ENCODE results near the gene LRRIQ3. TPM values are rescaled to one million over a fixed set of nuclear protein-coding genes. Genes with fewer than 3 reads are reported as not detected.
"Not testable (repeated sequence)": the region's sequence is repeated elsewhere in the genome, so short reads cannot be mapped to it uniquely, and the experiment has no call there.

LRRIQ3 gene, protein sequence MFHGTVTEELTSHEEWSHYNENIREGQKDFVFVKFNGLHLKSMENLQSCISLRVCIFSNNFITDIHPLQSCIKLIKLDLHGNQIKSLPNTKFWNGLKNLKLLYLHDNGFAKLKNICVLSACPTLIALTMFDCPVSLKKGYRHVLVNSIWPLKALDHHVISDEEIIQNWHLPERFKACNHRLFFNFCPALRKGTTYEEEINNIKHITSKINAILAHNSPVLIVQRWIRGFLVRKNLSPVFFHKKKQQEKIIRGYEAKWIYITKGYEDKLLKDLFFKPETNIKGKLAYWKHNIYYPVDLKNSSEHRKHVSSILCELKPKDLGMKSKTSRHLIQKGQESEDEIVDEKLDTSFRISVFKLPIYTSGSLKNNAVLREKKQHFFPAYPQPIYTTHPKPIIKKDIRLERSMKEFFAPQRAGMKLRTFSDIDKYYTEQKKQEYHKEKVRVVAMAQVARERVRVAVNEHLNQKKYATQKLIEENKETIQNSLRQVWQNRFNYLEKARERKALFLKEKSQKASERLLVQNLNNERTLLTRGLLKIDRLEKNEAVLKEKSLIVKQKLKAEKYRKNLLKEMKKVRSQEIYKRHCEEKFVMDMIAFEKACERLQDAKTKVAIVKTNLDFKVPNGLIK
- 1 to 10 TPM; 5.0 to 5.6 (median 5.1) TPM for polyA plus RNA-seq (ENCODE audit: insufficient read length in 4 of 4)

DNA sequence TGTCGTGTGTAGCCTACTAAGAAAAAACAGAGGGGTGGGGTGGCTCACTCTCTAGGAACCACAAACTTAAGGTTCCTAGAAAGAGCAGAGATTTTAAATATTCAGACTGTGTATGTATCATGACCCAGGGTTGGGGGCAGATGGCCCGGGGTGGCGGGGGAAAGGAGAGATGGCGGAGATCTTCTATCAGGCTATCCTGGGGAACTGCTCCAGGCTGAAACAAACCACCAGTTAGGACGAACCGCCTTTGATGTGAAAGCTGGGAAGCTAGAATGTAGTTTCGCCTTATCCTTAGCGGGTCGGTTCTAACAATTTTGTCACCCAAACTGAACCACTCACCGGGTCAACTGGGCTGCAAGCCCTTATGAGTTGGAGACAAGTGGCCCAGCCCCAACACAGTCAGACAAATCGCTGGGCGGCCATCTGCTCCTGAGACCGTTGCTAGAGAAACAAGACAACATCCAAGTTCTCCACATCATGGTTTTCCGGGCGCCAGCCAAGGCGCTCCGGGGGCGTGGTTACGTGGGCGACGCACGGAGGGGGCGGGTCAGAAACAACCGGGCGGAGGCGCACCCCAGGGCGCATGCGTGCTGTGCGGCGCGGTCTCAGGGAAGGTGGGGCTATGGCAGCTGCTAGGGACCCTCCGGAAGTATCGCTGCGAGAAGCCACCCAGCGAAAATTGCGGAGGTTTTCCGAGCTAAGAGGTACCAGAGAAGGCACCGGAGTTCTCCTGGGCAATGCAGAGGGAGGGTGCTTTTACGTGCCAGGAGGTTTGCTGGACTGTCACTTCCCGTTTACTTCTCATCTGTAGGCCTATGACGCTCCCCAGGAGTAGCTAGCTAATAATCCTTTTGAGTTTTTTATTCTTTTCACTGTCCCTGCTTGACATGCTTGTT, at the start of gene LRRIQ3, which contains the start of gene FPGT:
TSS of gene LRRIQ3 (minus strand) at position 520 of the 896 bp plus-strand sequence. CDS start 14,492 bp downstream, outside the sequence.
TSS of gene FPGT (plus strand) at position 586 of the 896 bp plus-strand sequence. CDS start at position 623, 37 bp downstream.
- peak; percentile 92 to 98 (median 92) for DNase-seq (ENCODE audit: low read depth in 4 of 4, low spot score in 3 of 4)

GRCh38 chr1:74246315-74246714, 48.3 kb upstream of the LRRIQ3 start:
- DNase-seq (ENCODE audit: low read depth in 4 of 4, low spot score in 3 of 4) = no peak

DNA sequence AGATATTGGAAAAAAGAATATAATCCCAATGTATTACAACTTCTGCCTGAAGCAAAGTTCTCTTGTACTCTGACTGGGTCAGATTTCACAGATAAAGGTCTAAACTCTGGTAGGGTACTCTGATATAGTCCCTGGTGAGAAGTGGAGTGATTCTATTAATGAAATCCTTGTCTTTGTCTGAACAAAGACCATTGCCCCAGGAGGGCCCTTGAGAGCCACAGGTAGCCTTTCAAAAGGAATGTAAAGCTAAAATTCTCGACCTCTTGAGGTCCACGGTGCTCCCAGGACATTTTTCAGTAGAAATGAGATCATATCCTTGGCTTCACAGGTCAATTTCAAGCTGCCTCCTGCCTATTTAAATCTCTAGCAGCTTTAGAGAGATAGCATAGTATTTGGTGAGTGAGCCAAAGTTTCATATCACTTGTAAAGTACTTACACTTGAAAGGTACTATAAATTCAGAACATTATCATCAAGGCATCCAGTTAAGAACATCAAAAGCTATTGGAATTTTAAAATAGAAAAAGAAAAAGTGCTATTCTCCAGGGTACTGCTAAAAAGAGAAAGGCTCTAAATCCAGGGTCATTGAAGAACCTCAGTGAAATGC, 47.3 kb upstream of the LRRIQ3 start:
- no peak for DNase-seq (ENCODE audit: low read depth in 4 of 4, low spot score in 3 of 4)

- DNase-seq (ENCODE audit: low read depth in 4 of 4, low spot score in 3 of 4) = no peak
Observed at GRCh38 chr1:74237787-74238186, 39.8 kb upstream of the LRRIQ3 start.

DNA sequence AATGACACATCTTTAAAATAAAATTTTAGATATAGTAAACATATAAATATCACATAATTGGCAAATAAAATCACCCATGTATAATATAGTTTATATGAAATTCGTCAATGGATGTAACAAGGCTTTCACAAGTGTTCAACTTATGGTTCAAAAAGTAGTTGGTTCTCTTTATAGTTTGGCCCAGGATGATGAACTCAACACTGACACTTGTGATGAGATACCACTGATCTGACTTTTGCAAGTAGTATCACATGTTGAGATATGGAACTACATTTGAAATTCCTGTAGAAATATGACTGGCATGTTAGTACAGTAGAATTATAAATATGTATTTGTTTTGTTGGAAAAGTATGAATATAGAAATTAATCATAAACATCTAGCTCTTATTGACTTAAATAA, 39.1 kb upstream of the LRRIQ3 start:
- DNase-seq (ENCODE audit: low read depth in 4 of 4, low spot score in 3 of 4) = no peak

- no peak for DNase-seq (ENCODE audit: low read depth in 4 of 4, low spot score in 3 of 4)
Observed at GRCh38 chr1:74236440-74236839, 38.5 kb upstream of the LRRIQ3 start.

- DNase-seq (ENCODE audit: low read depth in 4 of 4, low spot score in 3 of 4) = no peak
Observed at GRCh38 chr1:74235153-74235552, 37.2 kb upstream of the LRRIQ3 start, which contains the start of gene TNNI3K. TSS of gene TNNI3K (plus strand) at chr1:74235387. CDS start at chr1:74235452, 65 bp downstream.

- no peak for DNase-seq (ENCODE audit: low read depth in 4 of 4, low spot score in 3 of 4)
Observed at GRCh38 chr1:74223453-74223852, 25.5 kb upstream of the LRRIQ3 start.

DNA sequence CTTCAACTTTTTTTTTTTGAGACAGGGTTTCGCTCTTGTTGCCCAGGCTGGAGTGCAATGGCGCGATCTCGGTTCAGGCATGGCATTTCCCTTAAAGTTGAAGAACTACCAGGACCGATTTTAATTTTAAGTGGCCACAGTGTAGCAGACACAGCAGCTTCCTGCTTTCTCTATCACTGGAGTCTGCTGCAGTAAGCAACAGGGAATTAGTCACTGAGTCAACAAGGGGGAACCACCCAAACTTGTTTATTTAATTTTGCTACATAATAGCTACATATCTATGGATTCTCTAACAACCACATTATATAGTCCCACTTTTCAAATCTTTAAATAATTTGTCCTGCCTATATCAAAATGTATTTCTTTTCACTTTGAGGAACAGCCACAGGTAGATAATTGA, 24.7 kb upstream of the LRRIQ3 start:
- DNase-seq (ENCODE audit: low read depth in 4 of 4, low spot score in 3 of 4) = no peak

GRCh38 chr1:74215229-74215628, 17.3 kb upstream of the LRRIQ3 start:
- no peak for DNase-seq (ENCODE audit: low read depth in 4 of 4, low spot score in 3 of 4)

- DNase-seq (ENCODE audit: low read depth in 4 of 4, low spot score in 3 of 4) = no peak
Observed at GRCh38 chr1:74205266-74205665, 7.3 kb upstream of the LRRIQ3 start.

DNA sequence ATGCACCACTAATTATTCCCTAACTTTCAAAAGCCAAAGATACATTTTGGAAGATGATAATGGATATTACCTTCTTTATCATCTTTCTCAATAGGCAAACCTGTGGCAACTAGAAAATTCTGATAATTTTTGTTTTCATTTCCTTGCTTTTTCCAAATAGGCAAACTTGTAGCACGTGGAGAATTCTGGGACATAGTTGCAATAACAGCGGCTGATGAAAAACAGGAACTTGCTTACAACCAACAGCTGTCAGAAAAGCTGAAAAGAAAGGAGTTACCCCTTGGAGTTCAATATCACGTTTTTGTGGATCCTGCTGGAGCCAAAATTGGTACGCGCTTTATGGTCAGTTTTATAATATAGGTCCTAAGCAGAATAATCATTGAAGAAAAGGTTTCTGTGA, 1.5 kb upstream of the LRRIQ3 start:
- no peak for DNase-seq (ENCODE audit: low read depth in 4 of 4, low spot score in 3 of 4)

DNA sequence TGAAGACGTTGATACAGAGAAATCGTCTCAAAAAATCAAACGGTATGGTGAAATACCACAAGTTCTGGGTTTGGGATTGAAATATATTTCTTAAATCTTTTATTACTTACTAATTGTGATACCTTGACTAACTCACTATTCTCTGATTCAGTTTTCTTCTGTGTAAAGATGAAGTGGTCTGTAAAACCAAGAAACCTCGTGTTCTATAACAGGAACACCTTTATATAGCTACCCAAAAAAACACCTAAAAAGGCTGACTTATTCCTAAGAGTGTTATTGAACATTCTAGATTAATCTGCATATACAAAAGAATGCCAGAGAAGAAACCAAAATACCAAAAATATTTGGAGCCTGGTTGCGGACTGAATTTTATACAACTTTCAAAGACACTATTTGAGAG, 721 bp downstream of the LRRIQ3 start:
- DNase-seq (ENCODE audit: low read depth in 4 of 4, low spot score in 3 of 4) = no peak

DNA sequence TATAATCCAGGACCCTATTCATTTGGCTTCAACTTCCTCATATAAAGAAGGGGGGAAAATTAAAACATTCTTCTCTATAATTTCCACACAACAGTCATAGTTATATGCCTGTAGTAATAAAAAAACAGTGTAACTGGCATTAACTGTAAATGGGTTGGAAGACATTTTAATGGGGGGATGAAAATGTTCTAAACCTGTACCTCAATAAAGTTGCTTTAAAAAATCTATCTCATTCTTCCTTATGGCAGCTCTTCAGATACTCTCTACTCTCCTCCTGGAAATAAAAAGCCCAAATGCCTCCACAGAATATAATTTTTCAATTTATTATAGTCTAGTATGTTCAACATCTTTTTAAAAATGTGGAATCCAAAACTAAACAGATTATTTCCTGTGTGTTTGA, 2.6 kb downstream of the LRRIQ3 start:
- DNase-seq (ENCODE audit: low read depth in 4 of 4, low spot score in 3 of 4) = no peak

- DNase-seq (ENCODE audit: low read depth in 4 of 4, low spot score in 3 of 4) = no peak
Observed at GRCh38 chr1:74193908-74194307, 4.1 kb downstream of the LRRIQ3 start.

GRCh38 chr1:74180490-74180889, 17.5 kb downstream of the LRRIQ3 start:
- DNase-seq (ENCODE audit: low read depth in 4 of 4, low spot score in 3 of 4) = no peak

GRCh38 chr1:74174423-74174822, 23.6 kb downstream of the LRRIQ3 start:
- DNase-seq (ENCODE audit: low read depth in 4 of 4, low spot score in 3 of 4) = not testable (repeated sequence)

- DNase-seq (ENCODE audit: low read depth in 4 of 4, low spot score in 3 of 4) = no peak
Observed at GRCh38 chr1:74162333-74162732, 35.6 kb downstream of the LRRIQ3 start.

GRCh38 chr1:74161497-74161896, 36.5 kb downstream of the LRRIQ3 start:
- no peak for DNase-seq (ENCODE audit: low read depth in 4 of 4, low spot score in 3 of 4)

DNA sequence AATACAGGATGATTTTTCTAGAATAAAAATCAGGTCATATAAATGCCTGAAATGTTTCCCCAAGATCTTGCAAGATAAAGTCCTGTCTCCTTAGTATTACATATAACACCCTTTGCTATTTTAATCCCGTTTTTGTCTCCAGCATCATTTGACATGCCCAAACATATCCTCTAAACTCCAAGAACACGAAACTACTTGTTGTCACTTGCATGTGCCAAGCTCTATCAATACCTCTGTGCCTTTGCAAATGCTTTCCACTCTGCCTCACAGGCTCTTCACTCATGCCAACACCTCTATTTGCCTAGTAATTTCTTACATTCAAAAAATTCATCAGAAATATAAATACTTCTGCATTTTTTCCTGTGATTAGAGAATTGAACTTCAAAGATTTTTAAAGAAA, 37.9 kb downstream of the LRRIQ3 start:
- DNase-seq (ENCODE audit: low read depth in 4 of 4, low spot score in 3 of 4) = no peak
